ENCODE results near the gene HMGN3.

DNA sequence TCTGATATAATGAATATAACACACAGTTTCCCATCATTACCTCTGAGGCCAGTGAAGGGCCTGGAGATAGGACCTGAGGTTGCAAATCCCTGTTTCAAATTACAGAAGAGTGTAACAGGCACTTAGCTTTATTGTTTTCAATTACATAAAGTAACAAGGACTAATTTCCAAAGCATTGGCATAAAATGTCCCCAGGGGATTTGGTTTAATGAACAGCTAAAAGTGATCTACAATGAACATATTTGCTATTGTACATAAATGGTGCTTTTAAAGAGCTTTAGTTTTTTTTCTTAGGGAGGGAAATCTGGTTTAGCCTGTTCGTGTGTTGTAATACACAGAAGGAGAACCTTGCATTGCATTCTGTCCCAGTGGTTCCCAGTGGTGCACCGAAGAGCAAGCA lies 54.4 kb downstream of the HMGN3 start:
- TF ChIP-seq, protein P1, sequence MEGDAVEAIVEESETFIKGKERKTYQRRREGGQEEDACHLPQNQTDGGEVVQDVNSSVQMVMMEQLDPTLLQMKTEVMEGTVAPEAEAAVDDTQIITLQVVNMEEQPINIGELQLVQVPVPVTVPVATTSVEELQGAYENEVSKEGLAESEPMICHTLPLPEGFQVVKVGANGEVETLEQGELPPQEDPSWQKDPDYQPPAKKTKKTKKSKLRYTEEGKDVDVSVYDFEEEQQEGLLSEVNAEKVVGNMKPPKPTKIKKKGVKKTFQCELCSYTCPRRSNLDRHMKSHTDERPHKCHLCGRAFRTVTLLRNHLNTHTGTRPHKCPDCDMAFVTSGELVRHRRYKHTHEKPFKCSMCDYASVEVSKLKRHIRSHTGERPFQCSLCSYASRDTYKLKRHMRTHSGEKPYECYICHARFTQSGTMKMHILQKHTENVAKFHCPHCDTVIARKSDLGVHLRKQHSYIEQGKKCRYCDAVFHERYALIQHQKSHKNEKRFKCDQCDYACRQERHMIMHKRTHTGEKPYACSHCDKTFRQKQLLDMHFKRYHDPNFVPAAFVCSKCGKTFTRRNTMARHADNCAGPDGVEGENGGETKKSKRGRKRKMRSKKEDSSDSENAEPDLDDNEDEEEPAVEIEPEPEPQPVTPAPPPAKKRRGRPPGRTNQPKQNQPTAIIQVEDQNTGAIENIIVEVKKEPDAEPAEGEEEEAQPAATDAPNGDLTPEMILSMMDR (IDR thresholded peaks at IDR 0.05), result no peak
- no peak for TF ChIP-seq POLR2A (IDR thresholded peaks at IDR 0.05)

All from uterus (tissue), 2 donors.